Smooth muscle cell (in vitro differentiated cells): ENCODE measurements around the gene PKNOX2. TPM values are rescaled to one million over a fixed set of nuclear protein-coding genes. Genes with fewer than 3 reads are reported as not detected.

Experiments
- DNase-seq: peaks from one replicate; lab custom pipeline; 2025; ENCODE audit not compliant: unreplicated experiment; lab: John Stamatoyannopoulos, UW
- H2AFZ ChIP-seq: fragments of 200-600 bp; sonication (generic); 2 replicates; pipeline ENCODE4 v1.6.0; 2016; ENCODE audit warnings: antibody characterized with exemption, low read depth, mild to moderate bottlenecking
- H3F3A ChIP-seq: fragments of 200-600 bp; sonication (generic); 2 replicates; pipeline ENCODE4 v1.6.0; 2017; ENCODE audit warnings: antibody characterized with exemption, low read depth
- H3K27ac ChIP-seq: fragments of 200-600 bp; sonication (generic); 2 replicates; pipeline ENCODE4 v1.5.1; 2016; ENCODE audit warnings: low read depth, mild to moderate bottlenecking
- H3K27me3 ChIP-seq: fragments of 200-600 bp; sonication (generic); 2 replicates; pipeline ENCODE4 v1.6.1; 2016; ENCODE audit warnings: low read depth, mild to moderate bottlenecking
- H3K36me3 ChIP-seq: fragments of 200-600 bp; sonication (generic); 2 replicates; pipeline ENCODE4 v1.5.1; 2016; ENCODE audit warnings: low read depth
- H3K4me1 ChIP-seq: fragments of 200-600 bp; sonication (generic); 2 replicates; pipeline ENCODE4 v1.5.1; 2016; ENCODE audit warnings: low read depth
- H3K4me2 ChIP-seq: fragments of 200-600 bp; sonication (generic); 2 replicates; pipeline ENCODE4 v1.6.0; 2016; ENCODE audit warnings: mild to moderate bottlenecking
- H3K4me3 ChIP-seq: fragments of 200-600 bp; sonication (generic); 2 replicates; pipeline ENCODE4 v1.5.1; 2016; ENCODE audit warnings: mild to moderate bottlenecking
- H3K79me2 ChIP-seq: fragments of 200-600 bp; sonication (generic); 2 replicates; pipeline ENCODE4 v1.6.0; 2016; ENCODE audit warnings: low read depth, mild to moderate bottlenecking
- H3K9ac ChIP-seq: fragments of 200-600 bp; sonication (generic); 2 replicates; pipeline ENCODE4 v1.6.0; 2016; ENCODE audit warnings: low read depth
- H3K9me3 ChIP-seq: fragments of 200-600 bp; sonication (generic); replicated peaks from 2 replicates; pipeline ENCODE4 v1.5.1; 2016; ENCODE audit warnings: low read depth
- H4K20me1 ChIP-seq: fragments of 200-600 bp; sonication (generic); 2 replicates; pipeline ENCODE4 v1.6.0; 2016; ENCODE audit warnings: low read depth
- CTCF ChIP-seq: fragments of 200-600 bp; sonication (generic); IDR thresholded peaks from 2 replicates; pipeline ENCODE4 v1.5.1; 2017; ENCODE audit warnings: borderline replicate concordance, mild to moderate bottlenecking, antibody characterized with exemption; ENCODE audit not compliant: insufficient read depth, poor library complexity, severe bottlenecking
- WGBS: methylation state at CpG from one replicate; pipeline ENCODE4 v1.1.7; 2016; ENCODE audit warnings: low lambda C conversion rate; 5-methylcytosine and 5-hydroxymethylcytosine counted together
- polyA plus RNA-seq: library from polyadenylated mRNA; unstranded; fragments of >200 nt; fragmentation: Nextera tagmentation; extraction: Ambion mirVana; gene quantifications from 2 replicates; pipeline ENCODE4 v1.2.1, GENCODE V29; 2016
- total RNA-seq: library from RNA; depleted of rRNA; stranded (reverse); fragments of >200 nt; gene quantifications from 2 replicates; pipeline ENCODE4 v1.2.3, GENCODE V29; 2014

The PKNOX2 gene
- total and polyA plus RNA-seq, 2 experiments from 2014 or later, result 7.2 to 7.9 TPM

GRCh38 chr11:125190566-125190965 is 26.0 kb downstream of the PKNOX2 start:
- no peaks in the 10 kb centered on the region for H3K36me3 ChIP-seq
- 83% methylated on average over 5 of the region's 5 CpGs for whole genome bisulfite sequencing
- no peak for TF ChIP-seq CTCF
- H3K9me3 ChIP-seq, result no peaks in the 10 kb centered on the region
- H3K4me2 ChIP-seq, result no peak overlapping the region
- no peaks in the 10 kb centered on the region for H3K27me3 ChIP-seq
- peaks cover 75% of the 10 kb centered on the region for H4K20me1 ChIP-seq
- H3K27ac ChIP-seq, result no peak overlapping the region
- DNase-seq, result no peak
- no peak overlapping the region for H3K9ac ChIP-seq
- no peak overlapping the region for H2AFZ ChIP-seq
- H3K79me2 ChIP-seq, result peaks cover 57% of the 10 kb centered on the region
- H3F3A ChIP-seq, result no peaks in the 10 kb centered on the region
- peaks cover 21% of the 10 kb centered on the region for H3K4me1 ChIP-seq
- H3K4me3 ChIP-seq, result no peak overlapping the region

GRCh38 chr11:125192183-125192582 is 27.6 kb downstream of the PKNOX2 start:
- TF ChIP-seq CTCF, result no peak
- Histone ChIP-seq H3K9ac (no peak overlapping the region), H3K4me3 (no peak overlapping the region), H3F3A (no peaks in the 10 kb centered on the region), H3K9me3 (no peaks in the 10 kb centered on the region), H3K4me2 (no peak overlapping the region), H4K20me1 (peaks cover 77% of the 10 kb centered on the region), H2AFZ (no peak overlapping the region), H3K27ac (no peak overlapping the region), H3K79me2 (peaks cover 42% of the 10 kb centered on the region), H3K36me3 (no peaks in the 10 kb centered on the region), H3K4me1 (peaks cover 21% of the 10 kb centered on the region), H3K27me3 (no peaks in the 10 kb centered on the region)
- 19% methylated on average over 9 of the region's 9 CpGs for WGBS
- DNase-seq, result no peak

- H4K20me1 ChIP-seq, result peaks cover 83% of the 10 kb centered on the region
- peaks cover 20% of the 10 kb centered on the region for H3K4me1 ChIP-seq
Observed at GRCh38 chr11:125192717-125193415, 28.3 kb downstream of the PKNOX2 start.

More at GRCh38 chr11:125192717-125193415, 28.3 kb downstream of the PKNOX2 start:
- H3K79me2 ChIP-seq, result peaks cover 41% of the 10 kb centered on the region
- no peak overlapping the region for H3K27ac ChIP-seq
- DNase-seq, result no peak
- H3K27me3 ChIP-seq, result no peaks in the 10 kb centered on the region
- WGBS, result 81% methylated on average over 11 of the region's 11 CpGs
- no peak overlapping the region for H3K9ac ChIP-seq
- TF ChIP-seq CTCF, result no peak
- no peak overlapping the region for H2AFZ ChIP-seq
- no peak overlapping the region for H3K4me2 ChIP-seq
- H3K9me3 ChIP-seq, result no peaks in the 10 kb centered on the region
- H3K36me3 ChIP-seq, result no peaks in the 10 kb centered on the region
- H3K4me3 ChIP-seq, result no peak overlapping the region
- H3F3A ChIP-seq, result no peaks in the 10 kb centered on the region
